ENCODE results near the gene NAV2. TPM values are rescaled to one million over a fixed set of nuclear protein-coding genes. Genes with fewer than 3 reads are reported as not detected.
"Not testable (repeated sequence)": the region's sequence is repeated elsewhere in the genome, so short reads cannot be mapped to it uniquely, and the experiment has no call there.

NAV2 gene
- polyA plus RNA-seq, 4 donors: 22.0 to 58.3 (median 35.5) TPM

DNA sequence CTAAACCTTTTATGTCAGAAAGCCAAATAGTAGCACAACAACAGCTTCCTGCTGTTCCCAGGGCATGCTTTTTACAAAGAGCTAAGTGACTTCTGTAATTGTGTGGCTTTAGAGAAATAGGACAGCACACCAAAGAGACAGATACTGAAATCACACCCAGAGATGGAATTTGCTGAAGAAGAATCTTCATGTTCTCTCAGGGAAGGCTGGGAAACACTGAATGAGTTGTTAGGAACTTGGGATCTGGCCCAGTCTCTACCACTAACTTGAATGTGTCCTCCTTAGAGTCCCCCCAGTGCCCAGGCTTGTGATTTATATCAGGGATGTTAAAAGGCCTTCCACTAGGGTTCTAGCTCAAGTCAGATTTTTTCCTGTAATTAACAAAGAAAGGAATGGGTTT lies 272.5 kb downstream of the NAV2 start:
- DNase-seq (ENCODE audit: low read depth in 4 of 4, low spot score in 3 of 4): no peak

DNA sequence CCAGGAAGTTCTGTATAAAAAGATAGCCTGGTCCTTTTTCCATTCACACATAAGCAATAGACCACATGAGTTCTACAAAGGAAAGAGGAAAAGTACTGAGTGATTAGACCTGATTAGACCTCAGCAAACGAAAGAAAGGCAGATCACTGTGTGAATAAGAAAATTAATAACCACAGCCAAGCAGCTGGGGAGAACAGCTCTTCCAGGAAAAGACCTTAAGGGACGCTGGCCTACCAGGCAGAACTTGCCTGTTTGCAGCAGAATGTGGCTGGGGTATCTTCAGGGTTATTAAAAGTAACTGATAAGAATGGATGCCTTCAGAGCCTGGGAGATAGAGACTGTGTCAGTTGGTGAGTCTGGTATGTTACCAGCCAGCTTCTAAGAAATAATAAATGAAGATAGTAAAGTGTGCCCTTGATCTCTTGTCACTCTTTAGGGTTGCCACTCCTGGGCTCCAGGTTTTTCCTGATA lies 274.7 kb downstream of the NAV2 start:
- no peak for DNase-seq (ENCODE audit: low read depth in 4 of 4, low spot score in 3 of 4)

DNA sequence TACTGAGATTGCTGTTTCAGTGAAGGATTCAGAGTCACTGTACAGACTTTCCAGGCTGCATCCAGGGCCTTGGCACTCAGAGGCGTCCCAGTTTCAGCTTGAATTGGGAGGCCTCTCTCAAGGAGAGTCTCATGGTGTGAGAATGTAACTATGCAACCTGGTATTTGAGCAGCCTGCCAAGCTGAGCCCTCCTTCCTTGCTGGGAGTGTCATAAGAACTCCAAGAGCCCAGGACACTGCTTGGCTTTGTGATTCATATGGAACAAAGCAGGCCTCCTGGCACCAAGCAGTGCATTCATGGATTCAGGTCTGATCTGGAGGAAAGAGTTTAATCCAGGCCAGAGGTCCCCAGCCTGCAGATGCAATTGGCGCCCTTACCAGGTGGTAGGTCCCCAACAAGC lies 276.0 kb downstream of the NAV2 start:
- no peak for DNase-seq (ENCODE audit: low read depth in 4 of 4, low spot score in 3 of 4)

GRCh38 chr11:19989191-19989590 lies 276.6 kb downstream of the NAV2 start:
- no peak for DNase-seq (ENCODE audit: low read depth in 4 of 4, low spot score in 3 of 4)

DNA sequence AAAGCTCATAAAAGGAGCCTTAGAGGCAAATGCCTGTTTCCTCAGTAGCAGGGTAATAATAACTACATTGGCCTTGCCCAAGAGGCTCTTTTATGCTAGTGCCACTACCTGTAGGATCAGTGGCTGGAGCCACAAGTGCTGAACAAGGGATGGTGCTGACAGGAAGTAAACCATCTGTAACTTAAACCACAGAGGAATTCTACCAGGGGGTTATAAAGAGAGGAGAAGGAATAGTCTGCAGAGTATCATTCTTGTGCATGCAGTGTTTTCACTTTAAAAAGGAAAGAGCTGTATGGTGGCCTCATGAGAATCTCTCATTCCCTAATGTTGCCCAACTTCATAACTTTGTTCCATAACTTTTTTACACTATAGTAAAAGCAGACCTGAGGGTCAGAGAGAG lies 279.5 kb downstream of the NAV2 start:
- DNase-seq (ENCODE audit: low read depth in 4 of 4, low spot score in 3 of 4): no peak

DNA sequence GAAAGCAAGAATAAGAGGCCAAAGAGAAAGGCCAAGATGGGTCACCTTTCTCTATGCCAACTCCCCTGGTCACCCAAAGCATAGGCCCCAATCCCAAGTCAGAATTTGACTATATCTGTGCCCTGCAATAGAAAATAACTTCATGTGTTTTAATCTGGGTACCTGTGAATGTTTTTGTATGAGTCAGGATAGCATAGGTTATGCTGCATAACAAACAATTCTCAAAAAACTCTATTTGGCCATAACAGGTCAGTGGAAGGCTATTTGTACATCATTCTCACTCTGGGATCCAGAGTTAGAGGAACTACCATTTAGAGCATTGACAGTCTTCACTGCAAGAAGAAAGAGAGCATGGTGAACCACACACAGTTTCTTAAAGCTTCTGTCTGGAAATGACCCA lies 280.4 kb downstream of the NAV2 start:
- DNase-seq (ENCODE audit: low read depth in 4 of 4, low spot score in 3 of 4): no peak

- no peak for DNase-seq (ENCODE audit: low read depth in 4 of 4, low spot score in 3 of 4)
These were observed 282.0 kb downstream of the NAV2 start for GRCh38 chr11:19994672-19995071.

- DNase-seq (ENCODE audit: low read depth in 4 of 4, low spot score in 3 of 4): no peak
These were observed 282.5 kb downstream of the NAV2 start for GRCh38 chr11:19995145-19995544.

- DNase-seq (ENCODE audit: low read depth in 4 of 4, low spot score in 3 of 4): no peak
These were observed 283.9 kb downstream of the NAV2 start for GRCh38 chr11:19996571-19996970.

GRCh38 chr11:20000022-20000350 lies 287.3 kb downstream of the NAV2 start:
- DNase-seq (ENCODE audit: low read depth in 4 of 4, low spot score in 3 of 4): no peak

DNA sequence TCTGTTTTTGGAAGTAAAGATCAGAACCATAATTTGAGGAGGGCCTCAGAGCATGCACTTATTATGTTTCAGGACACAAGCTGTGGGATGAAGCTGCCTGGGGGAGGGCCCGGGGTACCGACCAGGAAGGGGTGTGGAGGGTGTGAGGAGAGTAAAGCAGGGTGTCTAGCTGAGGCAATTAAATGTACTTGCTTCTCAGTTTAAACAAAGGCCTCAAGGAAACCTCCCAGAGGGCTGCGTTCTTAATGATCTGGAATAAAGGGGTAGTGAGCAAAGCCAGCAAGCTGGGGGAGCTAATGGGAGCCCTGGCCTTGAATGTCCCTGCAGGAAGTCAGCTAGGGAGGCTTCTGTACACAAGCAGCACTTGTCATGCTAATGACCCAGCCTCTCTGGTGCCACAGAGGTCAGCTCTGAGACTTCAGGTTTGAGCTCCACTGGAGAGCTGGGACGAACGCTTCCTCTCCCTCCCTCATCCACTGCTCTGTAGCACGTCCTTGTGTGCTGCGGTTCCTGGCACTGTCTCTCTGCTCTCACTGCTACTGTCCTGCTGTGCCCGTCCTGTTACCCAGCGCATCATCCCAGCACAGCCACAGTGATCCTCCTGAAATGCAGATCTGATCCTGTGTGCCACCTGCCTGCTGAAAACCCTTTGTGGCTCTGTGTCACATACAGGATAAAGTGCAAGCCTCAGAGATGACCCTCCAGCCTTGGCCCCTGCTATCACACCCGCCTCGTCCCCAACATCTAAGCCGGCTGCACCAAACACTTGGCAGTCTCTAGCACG lies 287.9 kb downstream of the NAV2 start:
- DNase-seq (ENCODE audit: low read depth in 4 of 4, low spot score in 3 of 4): no peak

- DNase-seq (ENCODE audit: low read depth in 4 of 4, low spot score in 3 of 4): no peak
These were observed 289.9 kb downstream of the NAV2 start for GRCh38 chr11:20002312-20003216.

DNA sequence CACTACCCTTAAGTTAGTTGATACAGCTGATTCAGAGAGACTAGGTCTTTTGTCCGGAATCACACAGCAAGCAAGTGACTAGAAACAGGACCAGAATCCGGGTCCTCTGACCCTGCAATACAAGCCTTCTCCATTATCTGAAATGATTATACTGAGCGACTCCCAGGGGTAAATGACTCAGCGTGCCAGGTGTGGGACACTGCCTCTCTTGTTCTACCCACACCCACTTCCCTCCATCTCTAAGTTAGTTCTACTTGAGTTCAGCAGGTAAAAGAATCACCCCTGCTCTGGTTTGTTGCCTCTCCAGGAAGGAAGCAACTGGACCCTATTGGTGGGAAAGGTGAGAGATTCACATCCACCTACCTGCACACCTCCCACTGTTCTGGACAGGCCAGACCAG lies 290.7 kb downstream of the NAV2 start:
- no peak for DNase-seq (ENCODE audit: low read depth in 4 of 4, low spot score in 3 of 4)

DNA sequence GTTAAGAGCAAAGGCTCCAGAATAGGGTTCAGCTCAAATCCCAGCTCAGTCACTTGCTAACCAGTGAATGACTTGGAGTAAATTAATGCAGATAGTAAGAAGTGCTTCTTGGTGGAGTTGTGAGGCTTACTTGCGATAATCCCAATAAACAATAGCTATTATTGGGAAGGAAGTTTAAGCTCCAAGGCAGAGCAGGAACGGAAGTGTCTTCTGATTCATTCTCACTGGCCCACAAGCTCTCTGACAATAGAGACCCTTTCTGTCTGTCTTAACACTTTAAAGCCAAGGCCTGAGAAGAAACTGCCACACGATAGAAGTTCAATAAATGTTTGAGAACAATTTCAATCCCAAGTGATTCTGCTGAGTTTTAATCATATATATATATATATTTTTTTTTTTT lies 292.2 kb downstream of the NAV2 start:
- DNase-seq (ENCODE audit: low read depth in 4 of 4, low spot score in 3 of 4): no peak

- DNase-seq (ENCODE audit: low read depth in 4 of 4, low spot score in 3 of 4): no peak
These were observed 293.1 kb downstream of the NAV2 start for GRCh38 chr11:20005747-20006146.

- DNase-seq (ENCODE audit: low read depth in 4 of 4, low spot score in 3 of 4): not testable (repeated sequence)
These were observed 294.0 kb downstream of the NAV2 start for GRCh38 chr11:20006618-20007017.

GRCh38 chr11:20007386-20007785 lies 294.7 kb downstream of the NAV2 start:
- no peak for DNase-seq (ENCODE audit: low read depth in 4 of 4, low spot score in 3 of 4)

GRCh38 chr11:20008190-20008870 lies 295.7 kb downstream of the NAV2 start:
- no peak for DNase-seq (ENCODE audit: low read depth in 4 of 4, low spot score in 3 of 4)

- DNase-seq (ENCODE audit: low read depth in 4 of 4, low spot score in 3 of 4): no peak
These were observed 296.4 kb downstream of the NAV2 start for GRCh38 chr11:20008871-20009644.

DNA sequence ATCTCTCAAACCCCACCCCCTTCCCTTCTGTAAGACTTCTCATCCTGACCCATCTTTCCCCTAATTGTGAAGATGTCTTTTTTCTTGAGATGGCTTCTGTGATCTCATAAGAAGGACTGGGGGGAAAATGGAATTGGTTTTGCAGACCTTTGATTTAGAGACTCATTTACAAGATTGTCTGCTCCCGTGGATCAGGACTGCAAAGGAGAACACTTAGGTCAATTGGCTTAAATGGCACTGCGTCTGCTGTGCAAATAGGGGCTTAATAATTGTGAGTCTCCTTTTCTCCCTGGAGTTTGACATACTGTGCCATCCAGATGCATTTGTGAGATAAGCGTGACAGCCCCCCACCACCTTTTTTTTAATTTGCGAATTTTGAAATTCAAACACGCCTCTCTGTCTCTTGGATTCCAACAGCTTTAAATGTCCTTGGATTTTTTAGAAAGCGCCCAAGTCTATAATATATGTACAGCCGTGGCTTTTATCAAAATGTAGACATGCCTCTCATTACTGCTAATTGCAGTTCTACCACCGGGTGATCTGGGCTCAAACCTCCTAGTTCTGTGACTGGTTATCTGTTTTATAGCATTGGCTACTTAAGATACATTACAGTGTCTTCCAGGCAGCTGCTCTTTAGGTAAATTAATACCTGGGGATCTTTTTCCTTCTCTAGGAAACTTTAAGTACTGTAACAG lies 297.7 kb downstream of the NAV2 start:
- no peak for DNase-seq (ENCODE audit: low read depth in 4 of 4, low spot score in 3 of 4)

All from left renal pelvis (tissue), 4 donors.